ENCODE measurements around the gene JMY.

Gene JMY

GRCh38 chr5:79287907-79288306 is 52.0 kb downstream of the JMY start:
- no peak for DNase-seq

- DNase-seq: no peak
These were observed 59.1 kb downstream of the JMY start for GRCh38 chr5:79295029-79295428.

GRCh38 chr5:79297661-79298060 is 61.7 kb downstream of the JMY start:
- no peak for DNase-seq

DNA sequence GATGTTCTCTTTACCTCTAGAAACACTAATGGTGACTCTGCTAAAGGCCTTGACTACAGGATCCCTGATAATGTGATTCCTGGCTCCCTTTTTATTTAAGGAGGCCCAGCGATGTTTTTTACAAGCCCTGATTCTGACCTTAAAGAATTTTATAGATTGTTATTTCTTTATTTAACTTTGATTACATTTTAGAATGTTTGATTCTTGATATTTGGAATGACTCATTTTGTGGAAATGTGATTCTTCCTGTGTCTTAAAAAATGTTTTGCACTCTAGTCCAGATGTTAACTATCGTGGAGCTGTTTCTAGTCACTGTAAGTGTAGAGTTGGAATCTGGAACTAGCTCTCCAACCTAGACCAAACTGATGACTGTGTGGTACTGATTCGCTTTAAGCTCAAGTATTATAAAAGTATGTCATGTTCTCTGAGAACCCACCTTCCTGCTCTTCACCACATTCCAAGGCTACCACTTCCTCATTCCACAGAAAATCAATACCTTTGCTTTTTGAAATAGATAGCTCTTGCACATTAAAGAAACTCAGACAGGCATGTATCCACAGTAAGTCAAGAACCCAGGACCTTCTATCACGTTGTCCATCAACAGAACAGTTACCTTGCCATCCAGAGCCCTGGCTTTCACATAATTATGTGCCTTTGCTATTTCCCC is 65.2 kb downstream of the JMY start:
- no peak for DNase-seq

DNA sequence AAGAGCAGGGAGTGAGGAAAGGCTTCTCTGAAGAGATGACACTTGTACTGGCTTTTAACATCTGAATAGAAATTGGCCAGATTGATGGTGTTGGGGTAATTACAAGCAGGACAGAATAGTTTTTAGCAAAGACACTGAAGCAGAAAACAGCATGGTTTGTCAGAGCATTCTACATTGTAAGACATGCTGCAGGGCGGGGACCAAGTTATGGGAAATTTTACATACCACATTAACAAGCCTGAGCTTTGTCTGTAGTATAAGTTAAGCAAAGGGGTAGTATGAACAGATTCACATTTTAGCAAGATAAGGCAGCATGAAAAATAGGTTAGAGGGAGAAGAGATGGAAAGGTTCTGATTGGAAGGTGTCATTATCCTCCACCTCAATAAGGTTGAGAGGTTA is 66.5 kb downstream of the JMY start:
- no peak for DNase-seq

DNA sequence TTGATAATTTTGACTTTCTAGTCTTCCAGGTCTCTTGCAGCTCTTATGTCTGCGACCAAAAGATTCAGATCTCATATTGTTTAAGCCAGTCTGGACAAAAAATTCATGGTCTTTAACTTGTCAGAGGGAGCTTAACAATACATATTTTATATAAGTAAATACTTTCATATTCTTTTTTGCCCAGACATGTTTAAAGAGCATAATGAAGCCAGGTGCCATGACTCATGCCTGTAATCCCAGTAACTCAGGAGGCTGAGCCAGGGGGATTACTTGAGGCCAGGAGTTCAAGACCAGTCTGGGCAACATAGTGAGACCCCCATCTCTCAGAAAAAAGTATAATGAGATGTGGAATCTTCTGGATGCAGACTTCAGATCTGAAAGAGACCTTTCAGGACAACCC is 69.8 kb downstream of the JMY start:
- no peak for DNase-seq

- peak in 1 of 2 donors; percentile 21 for DNase-seq
These were observed 83.1 kb downstream of the JMY start for GRCh38 chr5:79318935-79319614.

- DNase-seq: no peak
These were observed 93.5 kb downstream of the JMY start for GRCh38 chr5:79329453-79329852.

- DNase-seq: no peak
These were observed 94.1 kb downstream of the JMY start for GRCh38 chr5:79330071-79330470.

- no peak for DNase-seq
These were observed 98.1 kb downstream of the JMY start for GRCh38 chr5:79333852-79334557.

GRCh38 chr5:79346420-79346824 is 110.5 kb downstream of the JMY start:
- DNase-seq: no peak

DNA sequence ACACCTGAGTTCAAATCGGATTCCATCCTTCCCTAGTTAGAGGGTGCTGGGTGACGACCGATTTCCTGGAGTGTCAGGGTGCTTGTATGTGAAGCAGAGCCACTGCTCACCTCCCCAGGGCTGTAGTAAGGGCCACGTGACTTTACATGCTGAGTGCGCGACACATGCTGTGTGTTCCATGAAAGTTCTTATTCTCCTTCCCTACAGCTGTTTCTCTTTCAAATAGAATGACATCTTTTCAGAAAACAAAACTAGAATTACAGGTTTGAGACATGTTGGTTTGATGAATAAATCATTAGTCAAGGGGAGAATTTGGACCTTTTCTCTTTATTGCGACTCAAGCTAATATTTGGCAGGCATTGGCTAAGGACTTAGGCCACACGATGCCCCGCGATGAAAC is 113.1 kb downstream of the JMY start:
- DNase-seq: no peak

DNA sequence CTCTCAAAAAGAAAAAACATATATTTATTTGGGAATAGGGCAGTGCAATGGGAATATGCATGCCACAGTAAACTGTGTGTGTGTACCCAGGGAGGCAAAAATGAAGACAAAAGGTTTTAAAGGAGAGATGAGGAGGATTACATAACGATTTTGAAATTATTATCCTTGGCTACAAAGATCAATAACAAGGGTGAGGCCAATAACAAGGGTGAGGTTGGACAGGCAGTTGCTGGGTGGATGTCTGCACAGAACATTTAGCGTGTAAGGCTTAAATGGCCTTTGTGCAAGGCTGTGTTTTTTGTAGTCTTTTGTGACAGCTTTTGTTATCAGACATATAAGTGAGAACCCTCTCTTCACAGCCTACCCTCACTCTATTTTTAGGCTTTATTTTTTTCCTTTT is 114.0 kb downstream of the JMY start:
- no peak for DNase-seq

GRCh38 chr5:79357398-79357797 is 121.5 kb downstream of the JMY start:
- no peak for DNase-seq

Data from inflammatory macrophage (primary cell).